AG04450 (cell line): ENCODE data around the gene SST. TPM values are rescaled to one million over a fixed set of nuclear protein-coding genes. Genes with fewer than 3 reads are reported as not detected.

ENCODE experiments used
- CTCF ChIA-PET: fragments of 300-600, 350-600 bp; formaldehyde crosslinking; extraction: SDS; loops from one replicate; lab custom pipeline; 2022; ENCODE audit warnings: antibody characterized with exemption, inconsistent platforms; lab: Charles Lee
- POLR2A ChIA-PET: fragments of 350-600 bp; formaldehyde crosslinking; extraction: SDS; loops from one replicate; lab custom pipeline; 2021; ENCODE audit warnings: antibody characterized with exemption, inconsistent platforms; lab: Yijun Ruan, JAX
- DNase-seq: peaks from one replicate; pipeline ENCODE4 v3.0.0-alpha.2; 2011; ENCODE audit warnings: low read depth, low spot score
- H3K27ac ChIP-seq: one replicate; pipeline ENCODE4 v1.5.1; 2012; ENCODE audit warnings: low read depth, low read length, control low read depth
- H3K27me3 ChIP-seq: one replicate; pipeline ENCODE4 v1.6.0; 2012; ENCODE audit warnings: low read length; ENCODE audit not compliant: control insufficient read depth, insufficient read depth
- H3K4me3 ChIP-seq: 2 replicates; pipeline ENCODE4 v1.5.1; 2011; ENCODE audit warnings: mild to moderate bottlenecking, low read depth, low read length, control low read depth
- H3K9me3 ChIP-seq: 2 replicates; pipeline ENCODE4 v1.5.1; 2012; ENCODE audit warnings: low read length; ENCODE audit not compliant: control insufficient read depth, insufficient read depth
- polyA plus RNA-seq: library from polyadenylated mRNA; depleted of rRNA; stranded (reverse); fragments of >200 nt; gene quantifications from 2 replicates; pipeline ENCODE4 v1.2.3, GENCODE V29; 2011
- TF ChIP-seq, protein P1 (sequence below): IDR thresholded peaks from 2 replicates; pipeline ENCODE4 v1.5.1; 2011; ENCODE audit warnings: low read depth, low read length, control low read depth, inconsistent platforms

Gene SST
- polyA plus RNA-seq, 1 experiment, result not detected

GRCh38 chr3:187714404-187714979, 44.3 kb upstream of the SST start:
- Histone ChIP-seq H3K27me3 (peaks cover 7% of the 10 kb centered on the region), H3K4me3 (no peak overlapping the region), H3K9me3 (no peaks in the 10 kb centered on the region), H3K27ac (no peak overlapping the region)
- ChIA-PET CTCF (interaction anchor here (0.6 to 11.5 kb wide), 25 partner anchors 10 to 1427 kb away, joined by 3 to 119 read pairs (median 4); partner anchors contain the start of genes RPL39L and RTP2), POLR2A (no interaction called here)
- TF ChIP-seq, protein P1, sequence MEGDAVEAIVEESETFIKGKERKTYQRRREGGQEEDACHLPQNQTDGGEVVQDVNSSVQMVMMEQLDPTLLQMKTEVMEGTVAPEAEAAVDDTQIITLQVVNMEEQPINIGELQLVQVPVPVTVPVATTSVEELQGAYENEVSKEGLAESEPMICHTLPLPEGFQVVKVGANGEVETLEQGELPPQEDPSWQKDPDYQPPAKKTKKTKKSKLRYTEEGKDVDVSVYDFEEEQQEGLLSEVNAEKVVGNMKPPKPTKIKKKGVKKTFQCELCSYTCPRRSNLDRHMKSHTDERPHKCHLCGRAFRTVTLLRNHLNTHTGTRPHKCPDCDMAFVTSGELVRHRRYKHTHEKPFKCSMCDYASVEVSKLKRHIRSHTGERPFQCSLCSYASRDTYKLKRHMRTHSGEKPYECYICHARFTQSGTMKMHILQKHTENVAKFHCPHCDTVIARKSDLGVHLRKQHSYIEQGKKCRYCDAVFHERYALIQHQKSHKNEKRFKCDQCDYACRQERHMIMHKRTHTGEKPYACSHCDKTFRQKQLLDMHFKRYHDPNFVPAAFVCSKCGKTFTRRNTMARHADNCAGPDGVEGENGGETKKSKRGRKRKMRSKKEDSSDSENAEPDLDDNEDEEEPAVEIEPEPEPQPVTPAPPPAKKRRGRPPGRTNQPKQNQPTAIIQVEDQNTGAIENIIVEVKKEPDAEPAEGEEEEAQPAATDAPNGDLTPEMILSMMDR, result peak; percentile 98
- DNase-seq, result peak; percentile 37

- no peak overlapping the region for H3K4me3 ChIP-seq
- CTCF ChIA-PET, result interaction anchor here (0.6 to 11.5 kb wide), 16 partner anchors 10 to 1098 kb away, joined by 3 to 119 read pairs (median 8); partner anchors contain the start of gene RTP2
- no peak for DNase-seq
Measured at GRCh38 chr3:187713504-187713903, 43.3 kb upstream of the SST start.

DNA sequence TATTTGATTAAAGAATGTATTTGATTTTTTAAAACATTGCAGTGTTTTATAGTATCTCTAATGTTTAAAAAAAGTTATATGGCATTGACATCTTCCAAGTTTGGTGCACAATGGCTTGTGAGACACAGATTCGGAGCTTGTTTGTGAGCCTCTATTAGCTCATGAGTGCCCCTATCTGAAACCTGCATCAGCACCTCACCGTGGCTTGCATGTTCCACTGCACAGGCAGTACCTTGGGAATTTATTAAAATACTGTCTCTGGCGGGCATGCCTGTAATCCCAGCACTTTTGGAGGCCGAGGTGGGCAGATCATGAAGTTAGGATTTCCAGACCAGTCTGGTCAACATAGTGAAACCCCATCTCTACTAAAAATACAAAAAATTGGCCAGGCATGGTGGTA, 39.0 kb upstream of the SST start:
- no peaks in the 10 kb centered on the region for H3K27me3 ChIP-seq
- no peak overlapping the region for H3K4me3 ChIP-seq
- H3K27ac ChIP-seq, result no peak overlapping the region
- no peaks in the 10 kb centered on the region for H3K9me3 ChIP-seq
- TF ChIP-seq, protein P1, result peak; percentile 28
- ChIA-PET CTCF (interaction anchor here (0.7 to 11.5 kb wide), 7 partner anchors 11 to 1438 kb away, joined by 3 to 119 read pairs (median 5); no protein-coding TSS in a partner anchor), POLR2A (no interaction called here)
- DNase-seq, result no peak

More at GRCh38 chr3:187713504-187713903, 43.3 kb upstream of the SST start:
- Histone ChIP-seq H3K27me3 (peaks cover 7% of the 10 kb centered on the region), H3K9me3 (no peaks in the 10 kb centered on the region), H3K27ac (no peak overlapping the region)
- POLR2A ChIA-PET, result no interaction called here
- TF ChIP-seq, protein P1, result no peak

DNA sequence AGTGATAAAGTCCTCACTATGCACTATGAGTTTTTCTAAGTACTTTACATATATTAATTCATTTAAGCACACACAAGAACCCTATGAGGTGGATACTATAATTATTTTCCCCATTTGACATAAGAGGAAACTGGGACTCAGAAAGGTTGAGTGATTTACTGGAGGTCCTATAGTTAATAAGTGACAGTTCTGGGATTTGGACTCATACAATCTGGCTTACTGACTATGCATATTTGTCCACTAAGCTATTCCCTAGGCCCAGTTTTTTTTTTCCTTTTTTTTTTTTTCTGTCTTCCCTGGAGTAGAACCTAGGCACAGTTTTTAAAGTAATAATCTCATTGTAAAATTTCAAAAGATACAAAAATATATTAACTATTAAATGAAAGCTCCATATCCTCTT, 38.5 kb upstream of the SST start:
- ChIA-PET CTCF (interaction anchor here (0.7 to 11.5 kb wide), 7 partner anchors 11 to 1438 kb away, joined by 3 to 119 read pairs (median 5); no protein-coding TSS in a partner anchor), POLR2A (no interaction called here)
- Histone ChIP-seq H3K9me3 (no peaks in the 10 kb centered on the region), H3K27me3 (no peaks in the 10 kb centered on the region), H3K27ac (no peak overlapping the region), H3K4me3 (no peak overlapping the region)
- TF ChIP-seq, protein P1, result no peak
- DNase-seq, result no peak

DNA sequence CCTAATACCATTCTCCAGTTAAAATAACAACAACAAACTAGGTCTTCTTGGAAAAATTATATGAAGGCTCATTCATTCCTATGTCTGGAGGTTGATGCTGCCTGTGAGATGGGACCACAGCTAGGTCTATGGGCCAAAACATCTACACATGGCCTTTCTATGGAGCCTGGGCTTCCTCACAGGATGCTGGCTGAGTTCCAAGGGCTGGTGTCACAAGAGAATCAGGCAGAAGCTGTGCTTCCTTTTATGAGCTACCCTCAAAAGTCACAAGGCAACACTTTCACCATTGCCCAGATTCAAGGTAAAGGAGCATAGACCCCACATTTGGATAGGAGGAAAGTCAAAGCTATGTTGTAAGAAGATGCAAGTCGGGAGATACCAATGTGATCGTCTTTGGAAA, 36.8 kb upstream of the SST start:
- no peak overlapping the region for H3K4me3 ChIP-seq
- CTCF ChIA-PET, result interaction anchor here (1.3 kb wide), 1 partner anchor 28 kb away, joined by 4 read pairs; no protein-coding TSS in a partner anchor
- H3K27me3 ChIP-seq, result no peaks in the 10 kb centered on the region
- no peak for DNase-seq
- H3K27ac ChIP-seq, result no peak overlapping the region
- POLR2A ChIA-PET, result no interaction called here
- TF ChIP-seq, protein P1, result no peak
- H3K9me3 ChIP-seq, result no peaks in the 10 kb centered on the region
